Suprapubic skin (tissue), 4 donors: ENCODE measurements around the gene IFIT3. TPM values are rescaled to one million over a fixed set of nuclear protein-coding genes. Genes with fewer than 3 reads are reported as not detected.

Experiments used
- DNase-seq, 2 donors: peaks; one replicate each; pipeline ENCODE4 v3.0.0-alpha.2; 2019; ENCODE audit warnings: low spot score in 2 of 2
- H3K27ac ChIP-seq: fragments of 200-600 bp; sonication (generic); one replicate; pipeline ENCODE4 v1.5.1; 2019
- H3K27me3 ChIP-seq: fragments of 200-600 bp; sonication (generic); one replicate; pipeline ENCODE4 v1.5.1; 2019
- H3K36me3 ChIP-seq: fragments of 200-600 bp; sonication (generic); one replicate; pipeline ENCODE4 v1.5.1; 2019
- H3K4me1 ChIP-seq: fragments of 200-600 bp; sonication (generic); one replicate; pipeline ENCODE4 v1.5.1; 2019
- H3K4me3 ChIP-seq: fragments of 200-600 bp; sonication (generic); one replicate; pipeline ENCODE4 v1.5.1; 2019; ENCODE audit warnings: mild to moderate bottlenecking
- H3K9me3 ChIP-seq: fragments of 200-600 bp; sonication (generic); one replicate; pipeline ENCODE4 v1.5.1; 2019
- CTCF ChIP-seq, 2 donors: fragments of 200-600 bp in 1 of 2; fragments of 450-650 bp in 1 of 2; sonication (generic) in 1 of 2; IDR thresholded peaks; one replicate each; pipeline ENCODE4 v1.5.1; 2016 to 2019; ENCODE audit warnings: antibody characterized with exemption in 2 of 2, mild to moderate bottlenecking in 1 of 2, moderate library complexity in 1 of 2
- EP300 ChIP-seq: sonication (generic); formaldehyde crosslinking; IDR thresholded peaks from one replicate; pipeline ENCODE4 v1.6.1; 2017; ENCODE audit warnings: antibody characterized with exemption
- POLR2A ChIP-seq, 2 donors: fragments of 450-650 bp; IDR thresholded peaks; one replicate each; pipeline ENCODE4 v1.6.1; 2017; ENCODE audit warnings: antibody characterized with exemption in 2 of 2, mild to moderate bottlenecking in 2 of 2, moderate library complexity in 2 of 2
- POLR2AphosphoS5 ChIP-seq, 3 donors: sonication (generic); formaldehyde crosslinking; IDR thresholded peaks; one replicate each; pipeline ENCODE4 v1.6.1; 2017; ENCODE audit warnings: antibody characterized with exemption in 3 of 3
- WGBS: methylation state at CpG from one replicate; pipeline ENCODE4 v1.1.5; 2018; 5-methylcytosine and 5-hydroxymethylcytosine counted together
- total RNA-seq, 4 donors: library from RNA; depleted of rRNA; stranded (reverse); fragments of >200 nt; gene quantifications; one replicate each; pipeline ENCODE4 v1.1.0, GENCODE V29; 2016

Gene IFIT3
- total RNA-seq, 4 donors from 2014 or later = 1.5 to 4.9 (median 2.1) TPM

DNA sequence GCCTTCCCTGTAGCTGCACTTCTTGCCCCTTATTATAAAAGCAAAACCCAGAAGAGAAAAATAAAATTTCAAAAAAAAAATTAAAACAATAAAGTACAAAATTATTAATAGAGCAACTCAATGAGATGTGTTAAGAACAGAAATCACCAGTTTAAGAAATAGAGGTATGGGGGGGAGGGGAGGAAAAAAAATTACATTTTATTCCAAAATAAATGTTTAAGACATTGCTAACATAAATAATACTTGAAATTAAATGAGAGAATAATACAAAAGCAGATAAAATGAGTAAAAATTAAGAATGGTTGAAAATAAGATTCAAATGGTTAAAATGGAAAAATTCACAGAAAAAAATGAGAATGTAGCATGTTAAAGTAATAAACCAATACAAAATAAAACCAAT is 22.9 kb upstream of the IFIT3 start:
- peaks cover 9% of the 10 kb centered on the region for H3K36me3 ChIP-seq
- DNase-seq = no peak
- no peaks in the 10 kb centered on the region for H3K27me3 ChIP-seq
- no peaks in the 10 kb centered on the region for H3K9me3 ChIP-seq
- no peak overlapping the region for H3K27ac ChIP-seq
- no peak for TF ChIP-seq CTCF (IDR thresholded peaks at IDR 0.05)
- no peak for TF ChIP-seq POLR2A (IDR thresholded peaks at IDR 0.05)
- no peak for TF ChIP-seq POLR2AphosphoS5 (IDR thresholded peaks at IDR 0.05)
- TF ChIP-seq EP300 = no peak
- peaks cover 31% of the 10 kb centered on the region for H3K4me1 ChIP-seq
- H3K4me3 ChIP-seq = no peak overlapping the region

DNA sequence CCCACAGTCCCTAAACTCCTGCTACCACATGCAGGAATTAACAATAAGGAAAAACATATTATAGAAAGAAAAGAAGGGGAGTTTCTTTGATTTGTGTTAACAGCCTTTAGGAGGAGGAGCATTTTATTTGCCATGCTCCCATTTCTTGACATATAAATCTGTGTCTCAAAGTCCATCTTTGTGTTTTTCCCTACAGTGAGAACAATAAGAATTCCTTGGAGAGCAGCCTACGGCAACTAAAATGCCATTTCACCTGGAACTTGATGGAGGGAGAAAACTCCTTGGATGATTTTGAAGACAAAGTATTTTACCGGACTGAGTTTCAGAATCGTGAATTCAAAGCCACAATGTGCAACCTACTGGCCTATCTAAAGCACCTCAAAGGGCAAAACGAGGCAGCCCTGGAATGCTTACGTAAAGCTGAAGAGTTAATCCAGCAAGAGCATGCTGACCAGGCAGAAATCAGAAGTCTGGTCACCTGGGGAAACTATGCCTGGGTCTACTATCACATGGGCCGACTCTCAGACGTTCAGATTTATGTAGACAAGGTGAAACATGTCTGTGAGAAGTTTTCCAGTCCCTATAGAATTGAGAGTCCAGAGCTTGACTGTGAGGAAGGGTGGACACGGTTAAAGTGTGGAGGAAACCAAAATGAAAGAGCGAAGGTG is 21.9 kb upstream of the IFIT3 start:
- no peak for TF ChIP-seq EP300
- no peak for TF ChIP-seq POLR2A (IDR thresholded peaks at IDR 0.05)
- TF ChIP-seq CTCF (IDR thresholded peaks at IDR 0.05) = no peak
- TF ChIP-seq POLR2AphosphoS5 (IDR thresholded peaks at IDR 0.05) = no peak
- no peak for DNase-seq
- Histone ChIP-seq H3K4me3 (no peak overlapping the region), H3K27me3 (no peaks in the 10 kb centered on the region), H3K4me1 (peaks cover 28% of the 10 kb centered on the region), H3K27ac (no peak overlapping the region), H3K36me3 (peaks cover 9% of the 10 kb centered on the region), H3K9me3 (no peaks in the 10 kb centered on the region)
- WGBS = 86% methylated on average over 9 of the region's 9 CpGs

GRCh38 chr10:89306434-89307268 is 21.1 kb upstream of the IFIT3 start:
- no peak for DNase-seq
- no peak overlapping the region for H3K4me3 ChIP-seq
- H3K27me3 ChIP-seq = no peaks in the 10 kb centered on the region
- H3K27ac ChIP-seq = no peak overlapping the region
- TF ChIP-seq EP300 = no peak
- no peak for TF ChIP-seq POLR2AphosphoS5 (IDR thresholded peaks at IDR 0.05)
- no peak for TF ChIP-seq POLR2A (IDR thresholded peaks at IDR 0.05)
- TF ChIP-seq CTCF (IDR thresholded peaks at IDR 0.05) = no peak
- peaks cover 23% of the 10 kb centered on the region for H3K4me1 ChIP-seq
- H3K9me3 ChIP-seq = no peaks in the 10 kb centered on the region
- H3K36me3 ChIP-seq = peaks cover 9% of the 10 kb centered on the region
- 82% methylated on average over 13 of the region's 13 CpGs for WGBS

DNA sequence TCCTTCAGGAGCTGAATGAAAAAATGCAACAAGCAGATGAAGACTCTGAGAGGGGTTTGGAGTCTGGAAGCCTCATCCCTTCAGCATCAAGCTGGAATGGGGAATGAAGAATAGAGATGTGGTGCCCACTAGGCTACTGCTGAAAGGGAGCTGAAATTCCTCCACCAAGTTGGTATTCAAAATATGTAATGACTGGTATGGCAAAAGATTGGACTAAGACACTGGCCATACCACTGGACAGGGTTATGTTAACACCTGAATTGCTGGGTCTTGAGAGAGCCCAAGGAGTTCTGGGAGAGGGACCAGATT is 20.6 kb upstream of the IFIT3 start:
- TF ChIP-seq POLR2A (IDR thresholded peaks at IDR 0.05) (no peak), EP300 (no peak), POLR2AphosphoS5 (IDR thresholded peaks at IDR 0.05) (no peak), CTCF (IDR thresholded peaks at IDR 0.05) (no peak)

DNA sequence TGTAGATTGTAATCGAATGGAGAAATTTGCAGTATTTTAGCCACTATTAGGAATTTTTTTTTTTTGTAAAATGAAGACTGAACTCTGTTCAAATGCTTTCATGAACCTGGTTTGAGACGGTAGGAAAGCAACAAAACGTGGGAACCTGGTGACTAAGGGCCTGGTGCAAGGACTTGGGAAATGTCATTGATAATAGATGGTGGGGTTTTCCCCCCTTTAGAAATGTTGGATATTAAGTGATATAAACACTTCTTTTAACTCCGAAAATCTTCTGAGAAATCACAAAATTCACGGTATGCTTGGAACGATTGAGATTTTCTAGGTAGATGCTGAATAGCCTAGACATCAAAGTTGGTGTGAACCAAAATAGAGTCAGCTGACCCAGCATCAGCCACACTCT is 19.5 kb upstream of the IFIT3 start:
- H3K4me3 ChIP-seq = no peak overlapping the region
- no peak for DNase-seq
- H3K9me3 ChIP-seq = no peaks in the 10 kb centered on the region
- H3K27me3 ChIP-seq = no peaks in the 10 kb centered on the region
- WGBS = 94% methylated on average over 6 of the region's 6 CpGs
- H3K36me3 ChIP-seq = peaks cover 9% of the 10 kb centered on the region
- H3K27ac ChIP-seq = no peak overlapping the region
- TF ChIP-seq POLR2A (IDR thresholded peaks at IDR 0.05) (no peak), POLR2AphosphoS5 (IDR thresholded peaks at IDR 0.05) (no peak), EP300 (no peak), CTCF (IDR thresholded peaks at IDR 0.05) (no peak)
- peaks cover 10% of the 10 kb centered on the region for H3K4me1 ChIP-seq

More for the DNA sequence above, 20.6 kb upstream of the IFIT3 start:
- no peak overlapping the region for H3K27ac ChIP-seq
- no peaks in the 10 kb centered on the region for H3K9me3 ChIP-seq
- H3K36me3 ChIP-seq = peaks cover 9% of the 10 kb centered on the region
- DNase-seq = no peak
- peaks cover 20% of the 10 kb centered on the region for H3K4me1 ChIP-seq
- H3K27me3 ChIP-seq = no peaks in the 10 kb centered on the region
- H3K4me3 ChIP-seq = no peak overlapping the region
